SK-N-SH (cell line): ENCODE measurements around the gene EIF2D.

Experiments used
- CTCF ChIP-seq: fragments of 200-600 bp; sonication (generic); IDR thresholded peaks from 2 replicates; pipeline ENCODE4 v1.6.1; 2017; ENCODE audit warnings: antibody characterized with exemption, mild to moderate bottlenecking, moderate library complexity
- EP300 ChIP-seq, 2 experiments: IDR thresholded peaks; 2 replicates each; pipeline versions ENCODE4 v1.4.0 to v1.6.1; 2012; ENCODE audit warnings: borderline replicate concordance in 1 of 2, low read depth in 1 of 2, low read length in 1 of 2
- GABPA ChIP-seq: IDR thresholded peaks from 2 replicates; pipeline ENCODE4 v1.4.0; 2012; ENCODE audit warnings: low read depth, mild to moderate bottlenecking
- GATA2 ChIP-seq: sonication (generic); formaldehyde crosslinking; IDR thresholded peaks from 2 replicates; pipeline ENCODE4 v1.5.0; 2020; ENCODE audit warnings: mild to moderate bottlenecking, missing genetic modification reagents
- NRF1 ChIP-seq: IDR thresholded peaks from 2 replicates; pipeline ENCODE4 v1.6.1; 2012; ENCODE audit warnings: low read depth, mild to moderate bottlenecking, low read length
- POLR2AphosphoS5 ChIP-seq: IDR thresholded peaks from 2 replicates; pipeline ENCODE4 v1.6.1; 2012; ENCODE audit warnings: low read depth, low read length
- SMC3 ChIP-seq: IDR thresholded peaks from 2 replicates; pipeline ENCODE4 v1.6.1; 2012; ENCODE audit warnings: low read depth, low read length, improper control_type of control experiment

- TF ChIP-seq EP300 (IDR thresholded peaks at IDR 0.05; ENCODE audit: borderline replicate concordance in 1 of 2, low read depth in 1 of 2, low read length in 1 of 2) (no peak; a peak in 1 of 4 replicates), POLR2AphosphoS5 (peak; percentile 88), GATA2 (CRISPR knock-in tag) (no peak), CTCF (no peak), GABPA (no peak), NRF1 (peak; percentile 51; the same call in 1 of the 2 replicates), SMC3 (no peak)
Measured at GRCh38 chr1:206635080-206635977, 23.1 kb upstream of the EIF2D start, which contains the start of gene DYRK3.
